Activated naive CD8-positive, alpha-beta T cell treated with anti-CD3 and anti-CD28 coated beads, Interleukin-2, amount 50 U/mL, for 24 hours (primary cell): ENCODE results near the gene PGD.
"Not testable (repeated sequence)": the region's sequence is repeated elsewhere in the genome, so short reads cannot be mapped to it uniquely, and the experiment has no call there.

Experiments
- ATAC-seq: fragments of 150-1000 bp; cut with Tn5 transposase; one replicate; pipeline ENCODE4 v1.10.0; 2021
- DNase-seq: peaks from one replicate; pipeline ENCODE4 v3.0.0; 2021
- H3K27ac Mint-ChIP-seq: one replicate; pipeline ENCODE4 v1.8.0; 2021; ENCODE audit warnings: mild to moderate bottlenecking, mixed read lengths
- H3K27me3 Mint-ChIP-seq: one replicate; pipeline ENCODE4 v1.8.0; 2021; ENCODE audit warnings: mixed read lengths
- H3K36me3 Mint-ChIP-seq: one replicate; pipeline ENCODE4 v1.8.0; 2021; ENCODE audit warnings: low read depth, mixed read lengths
- H3K4me1 Mint-ChIP-seq: one replicate; pipeline ENCODE4 v1.8.0; 2021; ENCODE audit warnings: mixed read lengths
- H3K4me3 Mint-ChIP-seq: one replicate; pipeline ENCODE4 v1.8.0; 2021; ENCODE audit warnings: mild to moderate bottlenecking, moderate library complexity, mixed read lengths
- H3K9me3 Mint-ChIP-seq: one replicate; pipeline ENCODE4 v1.8.0; 2021; ENCODE audit warnings: mixed read lengths

The PGD gene

GRCh38 chr1:10398734-10399443 is at the start of gene PGD:
PGD (plus strand) TSS chr1:10399064; CDS start chr1:10399118, 54 bp downstream.
- DNase-seq (peak; percentile 98), ATAC-seq (peak; percentile 99)
- H3K27me3 Mint-ChIP-seq: no peaks in the 10 kb centered on the region
- H3K4me1 Mint-ChIP-seq: peaks cover 30% of the 10 kb centered on the region
- H3K36me3 Mint-ChIP-seq: peaks cover 26% of the 10 kb centered on the region
- H3K27ac Mint-ChIP-seq: peak within 1 kb of the TSS; percentile 83
- H3K4me3 Mint-ChIP-seq: peak within 1 kb of the TSS; percentile 87
- H3K9me3 Mint-ChIP-seq: no peaks in the 10 kb centered on the region

- no peak for DNase-seq
- no peak overlapping the region for H3K4me3 Mint-ChIP-seq
- H3K27me3 Mint-ChIP-seq: no peaks in the 10 kb centered on the region
These were observed 45.6 kb upstream of the PGD start for GRCh38 chr1:10353282-10353681.

GRCh38 chr1:10353693-10354092 is 45.2 kb upstream of the PGD start:
- no peaks in the 10 kb centered on the region for H3K36me3 Mint-ChIP-seq

More at GRCh38 chr1:10353282-10353681, 45.6 kb upstream of the PGD start:
- ATAC-seq: no peak
- H3K36me3 Mint-ChIP-seq: peaks cover 2% of the 10 kb centered on the region
- H3K9me3 Mint-ChIP-seq: no peaks in the 10 kb centered on the region
- no peak overlapping the region for H3K27ac Mint-ChIP-seq
- no peaks in the 10 kb centered on the region for H3K4me1 Mint-ChIP-seq

GRCh38 chr1:10360045-10360444 is 38.8 kb upstream of the PGD start:
- DNase-seq (no peak), ATAC-seq (no peak)
- H3K4me3 Mint-ChIP-seq: no peak overlapping the region
- H3K36me3 Mint-ChIP-seq: peaks cover 8% of the 10 kb centered on the region
- no peaks in the 10 kb centered on the region for H3K4me1 Mint-ChIP-seq
- no peak overlapping the region for H3K27ac Mint-ChIP-seq
- no peaks in the 10 kb centered on the region for H3K9me3 Mint-ChIP-seq
- no peaks in the 10 kb centered on the region for H3K27me3 Mint-ChIP-seq

More at GRCh38 chr1:10353693-10354092, 45.2 kb upstream of the PGD start:
- ATAC-seq (no peak), DNase-seq (no peak)
- Mint-ChIP-seq H3K27me3 (no peaks in the 10 kb centered on the region), H3K4me3 (no peak overlapping the region), H3K4me1 (no peaks in the 10 kb centered on the region), H3K27ac (no peak overlapping the region), H3K9me3 (no peaks in the 10 kb centered on the region)

GRCh38 chr1:10361515-10361914 is 37.3 kb upstream of the PGD start:
- no peak for DNase-seq
- Mint-ChIP-seq H3K27ac (no peak overlapping the region), H3K4me3 (no peak overlapping the region), H3K9me3 (no peaks in the 10 kb centered on the region), H3K36me3 (peaks cover 13% of the 10 kb centered on the region), H3K27me3 (no peaks in the 10 kb centered on the region), H3K4me1 (no peaks in the 10 kb centered on the region)
- no peak for ATAC-seq

GRCh38 chr1:10368194-10368593 is 30.7 kb upstream of the PGD start:
- Mint-ChIP-seq H3K27ac (no peak overlapping the region), H3K4me1 (no peaks in the 10 kb centered on the region), H3K9me3 (no peaks in the 10 kb centered on the region), H3K4me3 (no peak overlapping the region), H3K36me3 (peaks cover 11% of the 10 kb centered on the region), H3K27me3 (no peaks in the 10 kb centered on the region)
- DNase-seq (no peak), ATAC-seq (no peak)

- Mint-ChIP-seq H3K9me3 (no peaks in the 10 kb centered on the region), H3K27me3 (no peaks in the 10 kb centered on the region), H3K27ac (no peak overlapping the region), H3K36me3 (no peaks in the 10 kb centered on the region), H3K4me1 (no peaks in the 10 kb centered on the region), H3K4me3 (no peak overlapping the region)
- ATAC-seq (no peak), DNase-seq (no peak)
These were observed 24.4 kb upstream of the PGD start for GRCh38 chr1:10374442-10374860.

GRCh38 chr1:10377365-10378029 is 21.4 kb upstream of the PGD start:
- DNase-seq: peak; percentile 32
- H3K27ac Mint-ChIP-seq: not testable (repeated sequence)

GRCh38 chr1:10378081-10378841 is 20.6 kb upstream of the PGD start:
- Mint-ChIP-seq H3K9me3 (no peaks in the 10 kb centered on the region), H3K36me3 (no peaks in the 10 kb centered on the region), H3K4me3 (no peak overlapping the region), H3K4me1 (no peaks in the 10 kb centered on the region), H3K27ac (no peak overlapping the region), H3K27me3 (no peaks in the 10 kb centered on the region)
- DNase-seq: no peak
- no peak for ATAC-seq

More at GRCh38 chr1:10377365-10378029, 21.4 kb upstream of the PGD start:
- H3K4me3 Mint-ChIP-seq, H3K4me1 Mint-ChIP-seq, H3K36me3 Mint-ChIP-seq, H3K27me3 Mint-ChIP-seq, H3K9me3 Mint-ChIP-seq, ATAC-seq: not testable (repeated sequence)

GRCh38 chr1:10379101-10379620 is 19.7 kb upstream of the PGD start:
- no peak for DNase-seq
- Mint-ChIP-seq H3K4me1 (no peaks in the 10 kb centered on the region), H3K27me3 (no peaks in the 10 kb centered on the region), H3K9me3 (no peaks in the 10 kb centered on the region), H3K36me3 (no peaks in the 10 kb centered on the region), H3K4me3 (no peak overlapping the region), H3K27ac (no peak overlapping the region)
- ATAC-seq: no peak

- Mint-ChIP-seq H3K27me3 (no peaks in the 10 kb centered on the region), H3K9me3 (no peaks in the 10 kb centered on the region), H3K27ac (no peak overlapping the region), H3K36me3 (no peaks in the 10 kb centered on the region), H3K4me3 (no peak overlapping the region), H3K4me1 (no peaks in the 10 kb centered on the region)
- ATAC-seq (no peak), DNase-seq (no peak)
These were observed 19.2 kb upstream of the PGD start for GRCh38 chr1:10379676-10380075.

GRCh38 chr1:10380594-10381275 is 18.1 kb upstream of the PGD start:
- H3K4me3 Mint-ChIP-seq: no peak overlapping the region

GRCh38 chr1:10383630-10384029 is 15.2 kb upstream of the PGD start:
- Mint-ChIP-seq H3K27me3 (no peaks in the 10 kb centered on the region), H3K27ac (no peak overlapping the region), H3K36me3 (no peaks in the 10 kb centered on the region), H3K9me3 (no peaks in the 10 kb centered on the region), H3K4me1 (peaks cover 4% of the 10 kb centered on the region), H3K4me3 (no peak overlapping the region)
- no peak for DNase-seq
- ATAC-seq: no peak

More at GRCh38 chr1:10380594-10381275, 18.1 kb upstream of the PGD start:
- Mint-ChIP-seq H3K36me3 (no peaks in the 10 kb centered on the region), H3K27me3 (no peaks in the 10 kb centered on the region), H3K27ac (no peak overlapping the region), H3K9me3 (no peaks in the 10 kb centered on the region), H3K4me1 (no peaks in the 10 kb centered on the region)
- no peak for ATAC-seq
- no peak for DNase-seq

GRCh38 chr1:10384219-10384618 is 14.6 kb upstream of the PGD start:
- Mint-ChIP-seq H3K9me3 (no peaks in the 10 kb centered on the region), H3K27ac (no peak overlapping the region), H3K36me3 (no peaks in the 10 kb centered on the region), H3K4me1 (peaks cover 4% of the 10 kb centered on the region), H3K27me3 (no peaks in the 10 kb centered on the region), H3K4me3 (no peak overlapping the region)
- DNase-seq (no peak), ATAC-seq (no peak)
